Fibroblast of skin of back (primary cell): ENCODE results near the gene ARID1B.

Experiments used
- DNase-seq: peaks from one replicate; pipeline ENCODE4 v3.0.0-alpha.2; 2013

Gene ARID1B

GRCh38 chr6:157059781-157060180, 282.6 kb downstream of the ARID1B start:
- DNase-seq, result no peak

GRCh38 chr6:157060440-157060952, 283.3 kb downstream of the ARID1B start:
- DNase-seq, result peak; percentile 66

GRCh38 chr6:157061770-157062594, 284.8 kb downstream of the ARID1B start:
- DNase-seq, result no peak

GRCh38 chr6:157063176-157063905, 286.2 kb downstream of the ARID1B start:
- DNase-seq, result peak; percentile 59

- DNase-seq, result no peak
Observed at GRCh38 chr6:157063923-157064322, 286.7 kb downstream of the ARID1B start.

- DNase-seq, result no peak
Observed at GRCh38 chr6:157064502-157064901, 287.3 kb downstream of the ARID1B start.

- DNase-seq, result no peak
Observed at GRCh38 chr6:157065366-157065765, 288.2 kb downstream of the ARID1B start.

GRCh38 chr6:157066781-157067491, 289.8 kb downstream of the ARID1B start:
- DNase-seq, result peak; percentile 12

- DNase-seq, result no peak
Observed at GRCh38 chr6:157067507-157067906, 290.3 kb downstream of the ARID1B start.

GRCh38 chr6:157068691-157069324, 291.6 kb downstream of the ARID1B start:
- DNase-seq, result no peak

- DNase-seq, result no peak
Observed at GRCh38 chr6:157069585-157069984, 292.4 kb downstream of the ARID1B start.

- DNase-seq, result peak; percentile 19
Observed at GRCh38 chr6:157070403-157071107, 293.4 kb downstream of the ARID1B start.

- no peak for DNase-seq
Observed at GRCh38 chr6:157072128-157072527, 294.9 kb downstream of the ARID1B start.

- DNase-seq, result no peak
Observed at GRCh38 chr6:157073596-157073995, 296.4 kb downstream of the ARID1B start.

GRCh38 chr6:157074969-157075368, 297.8 kb downstream of the ARID1B start:
- DNase-seq, result no peak

- peak; percentile 50 for DNase-seq
Observed at GRCh38 chr6:157075549-157076450, 298.6 kb downstream of the ARID1B start.

- no peak for DNase-seq
Observed at GRCh38 chr6:157076451-157076822, 299.3 kb downstream of the ARID1B start.

- DNase-seq, result no peak
Observed at GRCh38 chr6:157077251-157077650, 300.1 kb downstream of the ARID1B start.

GRCh38 chr6:157078326-157078725, 301.1 kb downstream of the ARID1B start:
- no peak for DNase-seq

GRCh38 chr6:157079277-157079676, 302.1 kb downstream of the ARID1B start:
- DNase-seq, result no peak

GRCh38 chr6:157079771-157080170, 302.6 kb downstream of the ARID1B start:
- no peak for DNase-seq
